Skeletal muscle tissue (tissue), 4 donors: ENCODE measurements around the gene SRP54. TPM values are rescaled to one million over a fixed set of nuclear protein-coding genes. Genes with fewer than 3 reads are reported as not detected.
"Not testable (repeated sequence)": the region's sequence is repeated elsewhere in the genome, so short reads cannot be mapped to it uniquely, and the experiment has no call there.

Source experiments
- H3K27ac ChIP-seq: one replicate; pipeline ENCODE4 v1.7.0; 2013; ENCODE audit warnings: mild to moderate bottlenecking, low read depth, low read length, inconsistent platforms
- H3K27me3 ChIP-seq, 3 donors: one replicate each; pipeline ENCODE4 v1.7.0; 2013; ENCODE audit warnings: low read length in 3 of 3; ENCODE audit not compliant: control insufficient read depth in 3 of 3, insufficient read depth in 3 of 3
- H3K36me3 ChIP-seq, 3 donors: one replicate each; pipeline ENCODE4 v1.7.0; 2013; ENCODE audit warnings: low read length in 3 of 3; ENCODE audit not compliant: control insufficient read depth in 3 of 3, insufficient read depth in 3 of 3
- H3K4me1 ChIP-seq, 3 donors: one replicate each; pipeline ENCODE4 v1.7.0; 2013; ENCODE audit warnings: low read length in 3 of 3, mild to moderate bottlenecking in 3 of 3; ENCODE audit not compliant: control insufficient read depth in 3 of 3, insufficient read depth in 3 of 3
- H3K4me3 ChIP-seq, 3 donors: one replicate each; pipeline ENCODE4 v1.7.0; 2013; ENCODE audit warnings: low read length in 3 of 3
- H3K9ac ChIP-seq, 3 donors: one replicate each; pipeline ENCODE4 v1.7.0; 2013; ENCODE audit warnings: low read length in 3 of 3, mild to moderate bottlenecking in 3 of 3, moderate library complexity in 2 of 3, low read depth in 1 of 3
- H3K9me3 ChIP-seq, 3 donors: one replicate each; pipeline ENCODE4 v1.7.0; 2013; ENCODE audit warnings: low read length in 3 of 3; ENCODE audit not compliant: control insufficient read depth in 3 of 3
- total RNA-seq: library from RNA; depleted of rRNA; stranded (reverse); fragments of >200 nt; gene quantifications from one replicate; pipeline ENCODE4 v1.2.3, GENCODE V29; 2014
- donor health status: Osteomylitis.

Gene SRP54
- total RNA-seq, 1 donor from 2014 or later = 44.9 TPM

- peaks cover 0 to 9% (median 3%) of the 10 kb centered on the region in 3 donors for H3K36me3 ChIP-seq
- no peaks in the 10 kb centered on the region for H3K9me3 ChIP-seq
- H3K27ac ChIP-seq = no peak overlapping the region
- H3K9ac ChIP-seq = no peak overlapping the region
- H3K4me1 ChIP-seq = no peaks in the 10 kb centered on the region
- H3K27me3 ChIP-seq = no peaks in the 10 kb centered on the region
- no peak overlapping the region for H3K4me3 ChIP-seq
These were observed 25.0 kb upstream of the SRP54 start for GRCh38 chr14:34957771-34958286.

- H3K9me3 ChIP-seq, H3K27me3 ChIP-seq, H3K9ac ChIP-seq, H3K27ac ChIP-seq, H3K4me1 ChIP-seq, H3K4me3 ChIP-seq: not testable (repeated sequence)
- H3K36me3 ChIP-seq = peaks cover 0 to 11% (median 0%) of the 10 kb centered on the region in 3 donors
These were observed 20.7 kb upstream of the SRP54 start for GRCh38 chr14:34962106-34962505.

GRCh38 chr14:34964977-34965764, 17.6 kb upstream of the SRP54 start:
- H3K27me3 ChIP-seq = no peaks in the 10 kb centered on the region
- H3K9ac ChIP-seq = no peak overlapping the region
- H3K4me3 ChIP-seq = no peak overlapping the region
- H3K4me1 ChIP-seq = no peaks in the 10 kb centered on the region
- no peak overlapping the region for H3K27ac ChIP-seq
- peaks cover 0 to 11% (median 6%) of the 10 kb centered on the region in 3 donors for H3K36me3 ChIP-seq
- H3K9me3 ChIP-seq = no peaks in the 10 kb centered on the region

GRCh38 chr14:34965912-34966311, 16.9 kb upstream of the SRP54 start:
- Histone ChIP-seq H3K27me3 (no peaks in the 10 kb centered on the region), H3K9ac (no peak overlapping the region), H3K4me1 (no peaks in the 10 kb centered on the region), H3K9me3 (no peaks in the 10 kb centered on the region), H3K36me3 (peaks cover 0 to 11% (median 6%) of the 10 kb centered on the region in 3 donors), H3K27ac (no peak overlapping the region), H3K4me3 (no peak overlapping the region)

- no peaks in the 10 kb centered on the region for H3K4me1 ChIP-seq
- peaks cover 0 to 11% (median 6%) of the 10 kb centered on the region in 3 donors for H3K36me3 ChIP-seq
- H3K27ac ChIP-seq = no peak overlapping the region
- no peaks in the 10 kb centered on the region for H3K27me3 ChIP-seq
- H3K9me3 ChIP-seq = no peaks in the 10 kb centered on the region
- no peak overlapping the region for H3K9ac ChIP-seq
- no peak overlapping the region for H3K4me3 ChIP-seq
These were observed 16.4 kb upstream of the SRP54 start for GRCh38 chr14:34966413-34966812.

- no peaks in the 10 kb centered on the region for H3K9me3 ChIP-seq
- H3K27ac ChIP-seq = no peak overlapping the region
- no peaks in the 10 kb centered on the region for H3K27me3 ChIP-seq
- H3K36me3 ChIP-seq = peaks cover 0 to 7% (median 4%) of the 10 kb centered on the region in 3 donors
- H3K4me3 ChIP-seq = no peak overlapping the region
- H3K9ac ChIP-seq = no peak overlapping the region
- H3K4me1 ChIP-seq = no peaks in the 10 kb centered on the region
These were observed 12.1 kb upstream of the SRP54 start for GRCh38 chr14:34970665-34971064.

GRCh38 chr14:34971381-34971780, 11.4 kb upstream of the SRP54 start:
- Histone ChIP-seq H3K27me3 (no peaks in the 10 kb centered on the region), H3K36me3 (peaks cover 0 to 7% (median 0%) of the 10 kb centered on the region in 3 donors), H3K9me3 (no peaks in the 10 kb centered on the region), H3K4me3 (no peak overlapping the region), H3K9ac (no peak overlapping the region), H3K4me1 (no peaks in the 10 kb centered on the region), H3K27ac (no peak overlapping the region)

- Histone ChIP-seq H3K27ac (no peak overlapping the region), H3K4me1 (no peaks in the 10 kb centered on the region), H3K27me3 (no peaks in the 10 kb centered on the region), H3K36me3 (peaks cover 0 to 7% (median 0%) of the 10 kb centered on the region in 3 donors), H3K4me3 (no peak overlapping the region), H3K9me3 (no peaks in the 10 kb centered on the region), H3K9ac (no peak overlapping the region)
These were observed 11.0 kb upstream of the SRP54 start for GRCh38 chr14:34971801-34972200.

- no peak overlapping the region for H3K9ac ChIP-seq
- no peaks in the 10 kb centered on the region for H3K9me3 ChIP-seq
- H3K4me1 ChIP-seq = peaks cover 10 to 18% (median 18%) of the 10 kb centered on the region in 3 donors
- no peak overlapping the region for H3K4me3 ChIP-seq
- H3K27ac ChIP-seq = no peak overlapping the region
- H3K27me3 ChIP-seq = no peaks in the 10 kb centered on the region
- H3K36me3 ChIP-seq = no peaks in the 10 kb centered on the region
These were observed 4.3 kb upstream of the SRP54 start for GRCh38 chr14:34978444-34978843.

- Histone ChIP-seq H3K36me3 (no peaks in the 10 kb centered on the region), H3K27me3 (no peaks in the 10 kb centered on the region), H3K4me3 (no peak overlapping the region), H3K27ac (no peak overlapping the region), H3K9me3 (no peaks in the 10 kb centered on the region), H3K4me1 (peaks cover 18 to 28% (median 28%) of the 10 kb centered on the region in 3 donors), H3K9ac (no peak overlapping the region)
These were observed 2.4 kb upstream of the SRP54 start for GRCh38 chr14:34980337-34980900.
